A673 (cell line): ENCODE results near the gene UFC1. TPM values are rescaled to one million over a fixed set of nuclear protein-coding genes. Genes with fewer than 3 reads are reported as not detected.

Source experiments
- BruUV-seq: library from RNA; stranded (reverse); fragments of 400-500 nt; replicated peaks from 2 replicates; lab custom pipeline; 2021; lab: Mats Ljungman, UMichigan
- CTCF ChIA-PET: fragments of 300-600 bp; sonication (Branson Sonifier 250); formaldehyde crosslinking; loops from one replicate; lab custom pipeline; 2022; ENCODE audit warnings: antibody characterized with exemption; lab: Charles Lee
- POLR2A ChIA-PET: fragments of 300-600 bp; sonication (Branson Sonifier 250); formaldehyde crosslinking; loops from one replicate; lab custom pipeline; 2022; ENCODE audit warnings: antibody characterized with exemption; ENCODE audit not compliant: low non-redundant PET; lab: Charles Lee
- DNase-seq: peaks from one replicate; pipeline ENCODE4 v3.0.0-alpha.2; 2015; ENCODE audit warnings: low spot score
- H3K27ac ChIP-seq: fragments of 200-600 bp; sonication (generic); 2 replicates; pipeline ENCODE4 v1.5.1; 2016; ENCODE audit warnings: mixed run types, low read depth, mild to moderate bottlenecking, mixed read lengths, antibody characterized with exemption, low read length; ENCODE audit not compliant: poor library complexity, severe bottlenecking
- H3K27me3 ChIP-seq: fragments of 200-600 bp; sonication (generic); replicated peaks from 2 replicates; pipeline ENCODE4 v1.6.1; 2017; ENCODE audit warnings: mixed run types, low read depth, mild to moderate bottlenecking, mixed read lengths, antibody characterized with exemption, low read length; ENCODE audit not compliant: insufficient read depth, poor library complexity
- H3K36me3 ChIP-seq: fragments of 200-600 bp; sonication (generic); 2 replicates; pipeline ENCODE4 v1.6.1; 2016; ENCODE audit warnings: mixed run types, mild to moderate bottlenecking, mixed read lengths, antibody characterized with exemption, low read length; ENCODE audit not compliant: insufficient read depth, poor library complexity, severe bottlenecking
- H3K4me1 ChIP-seq: fragments of 200-600 bp; sonication (generic); 2 replicates; pipeline ENCODE4 v1.6.1; 2017; ENCODE audit warnings: mixed run types, mild to moderate bottlenecking, mixed read lengths, antibody characterized with exemption, low read length; ENCODE audit not compliant: insufficient read depth, poor library complexity, severe bottlenecking
- H3K4me3 ChIP-seq: fragments of 200-600 bp; sonication (generic); 2 replicates; pipeline ENCODE4 v1.5.1; 2016; ENCODE audit warnings: low read depth, mixed run types, mild to moderate bottlenecking, mixed read lengths, low read length; ENCODE audit not compliant: poor library complexity, severe bottlenecking
- H3K9me3 ChIP-seq: fragments of 200-600 bp; sonication (generic); 2 replicates; pipeline ENCODE4 v1.6.1; 2016; ENCODE audit warnings: mixed run types, low read depth, mild to moderate bottlenecking, mixed read lengths, antibody characterized with exemption, low read length; ENCODE audit not compliant: poor library complexity, severe bottlenecking
- CTCF ChIP-seq: fragments of 300-800, 200-600 bp; sonication (generic); conservative IDR thresholded peaks from 2 replicates; pipeline ENCODE4 v1.5.1; 2017; ENCODE audit warnings: low read depth, mild to moderate bottlenecking, antibody characterized with exemption, low read length, moderate library complexity, mixed read lengths
- EZH2 ChIP-seq: fragments of 200-600 bp; sonication (generic); IDR thresholded peaks from 2 replicates; pipeline ENCODE4 v1.6.1; 2017; ENCODE audit warnings: borderline replicate concordance, low read depth, mild to moderate bottlenecking, mixed read lengths, antibody characterized with exemption, low read length; ENCODE audit not compliant: poor library complexity, severe bottlenecking
- intact Hi-C: fragments of 100-400 bp; cut with micrococcal nuclease; formaldehyde crosslinking; loops from one replicate; pipeline ENCODE4 v1.10.0; 2022; ENCODE audit not compliant: unreplicated experiment
- total RNA-seq: library from RNA; stranded (reverse); gene quantifications from 2 replicates; pipeline ENCODE4 v1.2.3, GENCODE V29; 2021

Gene UFC1
- total RNA-seq, 1 experiment from 2014 or later: 82.7 TPM

DNA sequence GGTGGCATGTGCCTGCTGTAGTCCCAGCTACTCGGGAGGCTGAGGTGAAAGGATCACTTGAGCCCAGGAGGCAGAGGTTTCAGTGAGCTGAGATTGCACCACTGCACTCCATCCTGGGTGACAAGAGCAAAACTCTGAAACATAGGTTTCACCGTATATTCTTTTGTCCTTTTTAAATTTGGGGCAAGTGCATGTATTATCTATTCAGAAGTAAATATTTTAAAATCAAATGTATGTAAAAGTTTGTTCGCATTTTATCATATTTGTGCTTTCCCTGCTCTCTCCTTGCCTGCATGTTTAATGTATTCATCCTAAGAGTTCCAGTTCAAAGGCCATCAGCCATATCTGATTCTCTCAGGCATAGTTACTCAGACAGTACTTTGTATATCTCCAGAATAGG lies 7.9 kb upstream of the UFC1 start:
- Histone ChIP-seq H3K9me3 (no peaks in the 10 kb centered on the region), H3K27me3 (no peaks in the 10 kb centered on the region), H3K4me3 (no peak overlapping the region), H3K4me1 (no peaks in the 10 kb centered on the region), H3K27ac (no peak overlapping the region), H3K36me3 (no peaks in the 10 kb centered on the region)
- intact Hi-C loops: no loop called here
- DNase-seq: no peak
- TF ChIP-seq CTCF: no peak
- no peak for TF ChIP-seq EZH2
- POLR2A ChIA-PET: no interaction called here
- BruUV-seq: no TSS peak
- CTCF ChIA-PET: no interaction called here

GRCh38 chr1:161153176-161153575 lies 602 bp upstream of the UFC1 start:
- peak overlapping the region; percentile 56 for H3K4me3 ChIP-seq
- no peak for DNase-seq
- no peaks in the 10 kb centered on the region for H3K27me3 ChIP-seq
- no TSS peak for BruUV-seq
- H3K4me1 ChIP-seq: peaks cover 3% of the 10 kb centered on the region
- H3K27ac ChIP-seq: peak overlapping the region; percentile 95
- ChIA-PET POLR2A (no interaction called here), CTCF (no interaction called here)
- intact Hi-C loops: loop anchor here (2.0 kb wide), 1 partner anchor 20 kb away; the partner anchor contains the start of gene DEDD
- TF ChIP-seq CTCF (no peak), EZH2 (no peak)
- H3K36me3 ChIP-seq: no peaks in the 10 kb centered on the region
- H3K9me3 ChIP-seq: no peaks in the 10 kb centered on the region

- peaks cover 22% of the 10 kb centered on the region for H3K36me3 ChIP-seq
- H3K27ac ChIP-seq: no peak overlapping the region
- intact Hi-C loops: no loop called here
- no peaks in the 10 kb centered on the region for H3K9me3 ChIP-seq
- DNase-seq: no peak
- no peak for TF ChIP-seq EZH2
- no peak for TF ChIP-seq CTCF
- H3K27me3 ChIP-seq: no peaks in the 10 kb centered on the region
- ChIA-PET CTCF (no interaction called here), POLR2A (interaction anchor here (0.6 kb wide), 1 partner anchor 68 kb away, joined by 3 read pairs; the partner anchor contains the start of gene TOMM40L)
- no TSS peak for BruUV-seq
- no peak overlapping the region for H3K4me3 ChIP-seq
- peaks cover 8% of the 10 kb centered on the region for H3K4me1 ChIP-seq
Measured at GRCh38 chr1:161157867-161158266, 4.1 kb downstream of the UFC1 start.
